Upper lobe of right lung (tissue), 1 donor: ENCODE data around the gene PTPRC. TPM values are rescaled to one million over a fixed set of nuclear protein-coding genes. Genes with fewer than 3 reads are reported as not detected.
"Not testable (repeated sequence)": the region's sequence is repeated elsewhere in the genome, so short reads cannot be mapped to it uniquely, and the experiment has no call there.

ENCODE experiments used
- ATAC-seq: fragments of 200-7000 bp; cut with Tn5 transposase; one replicate; pipeline ENCODE4 v1.9.1; 2020; ENCODE audit warnings: mild to moderate bottlenecking, moderate library complexity
- DNase-seq: peaks from one replicate; pipeline ENCODE4 v3.0.0-alpha.2; 2020
- H3K27ac ChIP-seq: fragments of 200-600 bp; one replicate; pipeline ENCODE4 v1.8.0; 2022
- H3K27me3 ChIP-seq: fragments of 200-600 bp; one replicate; pipeline ENCODE4 v1.8.0; 2022; ENCODE audit warnings: mild to moderate bottlenecking
- H3K36me3 ChIP-seq: fragments of 200-600 bp; one replicate; pipeline ENCODE4 v1.8.0; 2022
- H3K4me1 ChIP-seq: fragments of 200-600 bp; one replicate; pipeline ENCODE4 v1.8.0; 2022
- H3K4me3 ChIP-seq: fragments of 200-600 bp; one replicate; pipeline ENCODE4 v1.8.0; 2022; ENCODE audit warnings: mild to moderate bottlenecking
- H3K9me3 ChIP-seq: fragments of 200-600 bp; one replicate; pipeline ENCODE4 v1.8.0; 2022
- CTCF ChIP-seq: fragments of 200-600 bp; IDR thresholded peaks from one replicate; pipeline ENCODE4 v1.8.0; 2022; ENCODE audit warnings: antibody characterized with exemption
- intact Hi-C: fragments of 100-400 bp; cut with DNase I; formaldehyde crosslinking; loops from one replicate; pipeline ENCODE4 v1.11.0; 2022
- total RNA-seq: library from RNA; stranded (reverse); fragmentation: NEBNext Ultra II Directional; extraction: Animal tissue kit (Norgen Biotek cat#: 25700); gene quantifications from one replicate; pipeline ENCODE4 v1.2.1, GENCODE V29; 2021
- donor health status: DM: no; HTN: yes; CAD: no; lungs with severe emphysema.

PTPRC gene
- total RNA-seq, 1 donor from 2014 or later: 127 TPM

- Histone ChIP-seq H3K36me3 (no peaks in the 10 kb centered on the region), H3K27ac (no peak overlapping the region)
- intact Hi-C loops: no loop called here
These were observed 40.0 kb upstream of the PTPRC start for GRCh38 chr1:198598796-198599321.

GRCh38 chr1:198599749-198600148 lies 39.1 kb upstream of the PTPRC start:
- ATAC-seq (no peak), DNase-seq (no peak)
- Histone ChIP-seq H3K4me1 (no peaks in the 10 kb centered on the region), H3K4me3 (no peak overlapping the region), H3K36me3 (no peaks in the 10 kb centered on the region), H3K27me3 (no peaks in the 10 kb centered on the region), H3K27ac (no peak overlapping the region), H3K9me3 (no peaks in the 10 kb centered on the region)
- intact Hi-C loops: no loop called here
- no peak for TF ChIP-seq CTCF

More at GRCh38 chr1:198598796-198599321, 40.0 kb upstream of the PTPRC start:
- Histone ChIP-seq H3K9me3 (no peaks in the 10 kb centered on the region), H3K4me3 (no peak overlapping the region), H3K27me3 (no peaks in the 10 kb centered on the region), H3K4me1 (no peaks in the 10 kb centered on the region)
- no peak for ATAC-seq
- DNase-seq: no peak
- no peak for TF ChIP-seq CTCF

GRCh38 chr1:198600906-198601305 lies 37.9 kb upstream of the PTPRC start:
- no peaks in the 10 kb centered on the region for H3K9me3 ChIP-seq
- ATAC-seq (no peak), DNase-seq (no peak)
- no peak overlapping the region for H3K4me3 ChIP-seq
- H3K27ac ChIP-seq: no peak overlapping the region
- no peaks in the 10 kb centered on the region for H3K36me3 ChIP-seq
- no peaks in the 10 kb centered on the region for H3K27me3 ChIP-seq
- TF ChIP-seq CTCF: no peak
- intact Hi-C loops: no loop called here
- H3K4me1 ChIP-seq: no peaks in the 10 kb centered on the region

GRCh38 chr1:198601310-198601709 lies 37.5 kb upstream of the PTPRC start:
- H3K27me3 ChIP-seq, ATAC-seq, H3K36me3 ChIP-seq, intact Hi-C loops, H3K9me3 ChIP-seq, H3K4me1 ChIP-seq, H3K27ac ChIP-seq, DNase-seq, H3K4me3 ChIP-seq: not testable (repeated sequence)

- no peak overlapping the region for H3K4me3 ChIP-seq
- H3K9me3 ChIP-seq: no peaks in the 10 kb centered on the region
- no peaks in the 10 kb centered on the region for H3K4me1 ChIP-seq
- intact Hi-C loops: no loop called here
- TF ChIP-seq CTCF: no peak
- no peak for DNase-seq
- no peak overlapping the region for H3K27ac ChIP-seq
- ATAC-seq: no peak
- H3K36me3 ChIP-seq: no peaks in the 10 kb centered on the region
- no peaks in the 10 kb centered on the region for H3K27me3 ChIP-seq
These were observed 36.6 kb upstream of the PTPRC start for GRCh38 chr1:198601936-198602889.

GRCh38 chr1:198604975-198605374 lies 33.9 kb upstream of the PTPRC start:
- Histone ChIP-seq H3K27ac (no peak overlapping the region), H3K4me1 (no peaks in the 10 kb centered on the region), H3K36me3 (no peaks in the 10 kb centered on the region), H3K27me3 (no peaks in the 10 kb centered on the region), H3K9me3 (no peaks in the 10 kb centered on the region), H3K4me3 (no peak overlapping the region)
- no peak for TF ChIP-seq CTCF
- no peak for ATAC-seq
- no peak for DNase-seq
- intact Hi-C loops: no loop called here
